HG03139 (cell line): ENCODE data around the gene GAB1.

Source experiments
- ATAC-seq: cut with Tn5 transposase; IDR thresholded peaks from one replicate; pipeline ENCODE4 v1.9.1; 2021; ENCODE audit not compliant: unreplicated experiment

The GAB1 gene

GRCh38 chr4:143473334-143474126, 136.9 kb downstream of the GAB1 start:
- peak; percentile 57 for ATAC-seq

GRCh38 chr4:143477487-143477886, 140.8 kb downstream of the GAB1 start:
- no peak for ATAC-seq

- ATAC-seq: no peak
Observed at GRCh38 chr4:143481361-143481760, 144.7 kb downstream of the GAB1 start.

GRCh38 chr4:143482840-143483239, 146.2 kb downstream of the GAB1 start:
- no peak for ATAC-seq

- no peak for ATAC-seq
Observed at GRCh38 chr4:143486314-143486713, 149.6 kb downstream of the GAB1 start.

- no peak for ATAC-seq
Observed at GRCh38 chr4:143488687-143489086, 152.0 kb downstream of the GAB1 start.

- ATAC-seq: no peak
Observed at GRCh38 chr4:143489106-143489505, 152.4 kb downstream of the GAB1 start.

GRCh38 chr4:143498021-143498420, 161.3 kb downstream of the GAB1 start:
- ATAC-seq: no peak

- ATAC-seq: no peak
Observed at GRCh38 chr4:143502231-143502630, 165.6 kb downstream of the GAB1 start.

GRCh38 chr4:143506031-143506430, 169.4 kb downstream of the GAB1 start:
- ATAC-seq: no peak

- ATAC-seq: no peak
Observed at GRCh38 chr4:143511906-143512305, 175.2 kb downstream of the GAB1 start.

GRCh38 chr4:143512978-143513313, 176.3 kb downstream of the GAB1 start:
- peak; percentile 30 for ATAC-seq

GRCh38 chr4:143513314-143514168, 176.9 kb downstream of the GAB1 start, which contains the start of gene SMARCA5:
Gene SMARCA5, plus strand, starts transcription at chr4:143513702. Its CDS starts 223 bp downstream, at chr4:143513925.
- peak; percentile 82 for ATAC-seq

- ATAC-seq: no peak
Observed at GRCh38 chr4:143514169-143514495, 177.5 kb downstream of the GAB1 start.

GRCh38 chr4:143514497-143514896, 177.8 kb downstream of the GAB1 start:
- no peak for ATAC-seq

GRCh38 chr4:143514901-143515300, 178.2 kb downstream of the GAB1 start:
- ATAC-seq: no peak

- no peak for ATAC-seq
Observed at GRCh38 chr4:143515905-143516304, 179.2 kb downstream of the GAB1 start.

- no peak for ATAC-seq
Observed at GRCh38 chr4:143517764-143518163, 181.1 kb downstream of the GAB1 start.
